DND-41 (cell line): ENCODE results near the gene ARID3A.

Experiments used
- ATAC-seq: fragments of 200-7000 bp; cut with Tn5 transposase; 3 replicates; pipeline ENCODE4 v1.9.1; 2021; ENCODE audit warnings: low read depth; ENCODE audit not compliant: insufficient read depth
- DNase-seq: peaks from one replicate; pipeline ENCODE4 v3.0.0-alpha.2; 2020
- H2AFZ ChIP-seq: 2 replicates; pipeline ENCODE4 v1.6.0; 2012; ENCODE audit warnings: low read depth, low read length
- H3K27ac ChIP-seq: 2 replicates; pipeline ENCODE4 v1.5.1; 2012; ENCODE audit warnings: low read length, inconsistent platforms
- H3K27me3 ChIP-seq: fragments of 200-600 bp; sonication (generic); 2 replicates; pipeline ENCODE4 v1.6.0; 2012; ENCODE audit warnings: low read length, mild to moderate bottlenecking, inconsistent platforms; ENCODE audit not compliant: insufficient read depth, poor library complexity
- H3K36me3 ChIP-seq: 2 replicates; pipeline ENCODE4 v1.5.1; 2012; ENCODE audit warnings: low read length, inconsistent platforms; ENCODE audit not compliant: insufficient read depth
- H3K4me1 ChIP-seq: 2 replicates; pipeline ENCODE4 v1.5.1; 2012; ENCODE audit warnings: mild to moderate bottlenecking, low read length; ENCODE audit not compliant: insufficient read depth
- H3K4me2 ChIP-seq: 2 replicates; pipeline ENCODE4 v1.6.0; 2012; ENCODE audit warnings: mild to moderate bottlenecking, moderate library complexity, low read length, inconsistent platforms; ENCODE audit not compliant: insufficient read depth
- H3K4me3 ChIP-seq, 2 experiments: fragments of 200-600 bp in 1 of 2; shearing (Covaris generic) in 1 of 2; 2 replicates each; pipeline ENCODE4 v1.5.1; 2012 to 2016; ENCODE audit warnings: inconsistent platforms in 2 of 2, low read length in 2 of 2, mild to moderate bottlenecking in 2 of 2, low read depth in 1 of 2, moderate library complexity in 1 of 2
- H3K79me2 ChIP-seq: 2 replicates; pipeline ENCODE4 v1.6.0; 2012; ENCODE audit warnings: low read length, inconsistent platforms; ENCODE audit not compliant: insufficient read depth
- H3K9ac ChIP-seq: 2 replicates; pipeline ENCODE4 v1.6.0; 2012; ENCODE audit warnings: low read depth, mild to moderate bottlenecking, inconsistent platforms, low read length, moderate library complexity
- H3K9me3 ChIP-seq: 2 replicates; pipeline ENCODE4 v1.5.1; 2012; ENCODE audit warnings: low read length, moderate library complexity, mild to moderate bottlenecking, inconsistent platforms; ENCODE audit not compliant: insufficient read depth, severe bottlenecking
- H4K20me1 ChIP-seq: 2 replicates; pipeline ENCODE4 v1.6.0; 2012; ENCODE audit warnings: low read length; ENCODE audit not compliant: insufficient read depth
- CTCF ChIP-seq: IDR thresholded peaks from 2 replicates; pipeline ENCODE4 v1.5.1; 2012; ENCODE audit warnings: borderline replicate concordance, low read length, moderate library complexity, mild to moderate bottlenecking; ENCODE audit not compliant: poor library complexity, severe bottlenecking; ENCODE audit errors: extremely low read depth
- EZH2 ChIP-seq: IDR thresholded peaks from 3 replicates; pipeline ENCODE4 v1.6.1; 2012; ENCODE audit warnings: borderline replicate concordance, low read depth, mild to moderate bottlenecking, moderate library complexity, low read length, inconsistent platforms; ENCODE audit not compliant: severe bottlenecking

ARID3A gene

GRCh38 chr19:907183-907853, 18.5 kb upstream of the ARID3A start:
- Histone ChIP-seq H3K9me3 (no peaks in the 10 kb centered on the region), H3K36me3 (no peaks in the 10 kb centered on the region; the same call in 1 of the 2 replicates), H3K4me1 (peaks cover 4% of the 10 kb centered on the region; the same call in 1 of the 2 replicates), H3K9ac (no peak overlapping the region), H3K4me3 (no peak overlapping the region), H3K27me3 (no peaks in the 10 kb centered on the region), H2AFZ (no peak overlapping the region), H4K20me1 (peaks cover 21% of the 10 kb centered on the region), H3K79me2 (peaks cover 46% of the 10 kb centered on the region), H3K27ac (no peak overlapping the region), H3K4me2 (no peak overlapping the region; the same call in 1 of the 2 replicates)
- no peak for ATAC-seq
- TF ChIP-seq EZH2 (no peak), CTCF (no peak)
- DNase-seq, result no peak

GRCh38 chr19:911197-912033, 14.4 kb upstream of the ARID3A start:
- ATAC-seq (no peak), DNase-seq (no peak)
- TF ChIP-seq CTCF (no peak), EZH2 (no peak)
- Histone ChIP-seq H3K27me3 (no peaks in the 10 kb centered on the region), H3K79me2 (peaks cover 50% of the 10 kb centered on the region), H4K20me1 (peaks cover 12% of the 10 kb centered on the region), H3K4me1 (peaks cover 11% of the 10 kb centered on the region), H2AFZ (no peak overlapping the region), H3K4me3 (no peak overlapping the region; a peak in 1 of 4 replicates), H3K9ac (no peak overlapping the region), H3K9me3 (no peaks in the 10 kb centered on the region), H3K4me2 (peak overlapping the region; percentile 46), H3K27ac (no peak overlapping the region), H3K36me3 (no peaks in the 10 kb centered on the region; the same call in 1 of the 2 replicates)

- no peaks in the 10 kb centered on the region; the same call in 1 of the 2 replicates for H3K36me3 ChIP-seq
- H3K4me2 ChIP-seq, result peak overlapping the region; percentile 82
- peak overlapping the region; percentile 90 for H2AFZ ChIP-seq
- ATAC-seq (peak; percentile 17; the same call in 1 of the 3 replicates), DNase-seq (no peak)
- H3K27me3 ChIP-seq, result no peaks in the 10 kb centered on the region
- H3K9me3 ChIP-seq, result no peaks in the 10 kb centered on the region
- H3K4me1 ChIP-seq, result peaks cover 11% of the 10 kb centered on the region
- H3K4me3 ChIP-seq, result peak overlapping the region; percentile 66 to 83; a peak in 3 of 4 replicates
- no peak for TF ChIP-seq EZH2
- no peak for TF ChIP-seq CTCF
- peaks cover 7% of the 10 kb centered on the region for H4K20me1 ChIP-seq
- peak overlapping the region; percentile 91 for H3K9ac ChIP-seq
- H3K27ac ChIP-seq, result peak overlapping the region; percentile 83
- peaks cover 44% of the 10 kb centered on the region for H3K79me2 ChIP-seq
Observed at GRCh38 chr19:912181-913079, 13.4 kb upstream of the ARID3A start.
